Gastroesophageal sphincter (tissue), 4 donors: ENCODE measurements around the gene SIPA1L2. TPM values are rescaled to one million over a fixed set of nuclear protein-coding genes. Genes with fewer than 3 reads are reported as not detected.

Source experiments
- ATAC-seq: fragments of 150-250 bp; one replicate; pipeline ENCODE4 v1.9.1; 2016; ENCODE audit warnings: mild to moderate bottlenecking, moderate library complexity
- H3K27ac ChIP-seq, 4 donors: fragments of 200-600 bp; sonication (generic) in 3 of 4; 1 replicate in 3 of 4; 2 replicates in 1 of 4; pipeline ENCODE4 v1.5.1; 2016 to 2019
- H3K27me3 ChIP-seq: fragments of 200-600 bp; sonication (generic); one replicate; pipeline ENCODE4 v1.5.1; 2019
- H3K36me3 ChIP-seq, 2 donors: fragments of 200-600 bp; sonication (generic); one replicate each; pipeline ENCODE4 v1.5.1; 2019; ENCODE audit warnings: control low read depth in 1 of 2
- H3K4me1 ChIP-seq, 3 donors: fragments of 200-600 bp; sonication (generic); 1 replicate in 2 of 3; 2 replicates in 1 of 3; pipeline ENCODE4 v1.5.1; 2016 to 2019; ENCODE audit warnings: control low read depth in 2 of 3
- H3K4me3 ChIP-seq, 2 donors: fragments of 200-600 bp; sonication (generic); one replicate each; pipeline ENCODE4 v1.5.1; 2019; ENCODE audit warnings: mild to moderate bottlenecking in 1 of 2, moderate library complexity in 1 of 2
- H3K9me3 ChIP-seq, 3 donors: fragments of 200-600 bp; sonication (generic); one replicate each; pipeline ENCODE4 v1.5.1; 2017 to 2019; ENCODE audit warnings: control low read depth in 2 of 3
- CTCF ChIP-seq, 4 experiments: fragments of 200-600 bp in 2 of 4; fragments of 450-650 bp in 2 of 4; sonication (generic) in 1 of 4; IDR thresholded peaks; one replicate each; pipeline ENCODE4 v1.5.1; 2017 to 2019; ENCODE audit warnings: antibody characterized with exemption in 4 of 4, mild to moderate bottlenecking in 2 of 4, moderate library complexity in 2 of 4
- EP300 ChIP-seq: sonication (generic); formaldehyde crosslinking; IDR thresholded peaks from one replicate; pipeline ENCODE4 v1.6.1; 2017; ENCODE audit warnings: antibody characterized with exemption, mild to moderate bottlenecking
- POLR2A ChIP-seq, 2 donors: fragments of 450-650 bp; IDR thresholded peaks; one replicate each; pipeline ENCODE4 v1.6.1; 2017; ENCODE audit warnings: antibody characterized with exemption in 2 of 2, mild to moderate bottlenecking in 2 of 2, moderate library complexity in 1 of 2
- POLR2AphosphoS5 ChIP-seq: sonication (generic); formaldehyde crosslinking; IDR thresholded peaks from one replicate; pipeline ENCODE4 v1.6.1; 2017; ENCODE audit warnings: antibody characterized with exemption
- whole genome bisulfite sequencing, 2 donors: methylation state at CpG; one replicate each; pipeline ENCODE4 v1.1.5; 2018; ENCODE audit warnings: low coverage in 1 of 2; 5-methylcytosine and 5-hydroxymethylcytosine counted together
- total RNA-seq, 4 donors: library from RNA; depleted of rRNA; stranded (reverse); fragments of >200 nt; gene quantifications; one replicate each; pipeline ENCODE4 v1.1.0, GENCODE V29; 2016

The SIPA1L2 gene
- total RNA-seq, 4 donors from 2014 or later = 29.5 to 65.2 (median 32.6) TPM

DNA sequence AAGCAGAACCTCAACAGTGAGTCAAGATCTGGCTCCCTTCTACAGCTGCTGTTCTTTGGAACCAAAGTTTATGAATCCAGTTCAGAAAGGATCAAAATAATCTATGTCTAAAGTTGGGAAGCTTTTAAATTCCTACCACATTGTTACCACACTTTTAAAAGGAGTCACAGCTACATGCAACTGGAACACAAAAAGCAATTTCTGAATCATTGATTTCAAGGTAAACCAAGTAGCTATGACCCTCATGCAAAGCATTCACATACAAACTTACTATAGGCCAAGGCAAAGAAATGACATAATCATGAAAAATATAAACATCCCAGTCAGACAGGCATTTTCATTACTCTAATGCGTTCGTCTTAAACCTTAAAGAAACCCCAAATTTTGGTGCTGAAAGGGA is 3.5 kb downstream of the SIPA1L2 start:
- WGBS, 2 donors = 60 to 69% methylated on average over 2 of the region's 2 CpGs
- Histone ChIP-seq H3K36me3 (no peaks in the 10 kb centered on the region), H3K27me3 (no peaks in the 10 kb centered on the region), H3K27ac (no peak overlapping the region), H3K4me3 (no peak overlapping the region), H3K4me1 (peaks cover 0 to 66% (median 8%) of the 10 kb centered on the region in 3 donors), H3K9me3 (no peaks in the 10 kb centered on the region)
- no peak for ATAC-seq
- no peak for TF ChIP-seq EP300
- no peak for TF ChIP-seq CTCF (IDR thresholded peaks at IDR 0.05)
- TF ChIP-seq POLR2AphosphoS5 = no peak
- no peak for TF ChIP-seq POLR2A (IDR thresholded peaks at IDR 0.05)

GRCh38 chr1:232625319-232625868 is 4.5 kb downstream of the SIPA1L2 start:
- H3K27ac ChIP-seq = no peak overlapping the region
- H3K9me3 ChIP-seq = no peaks in the 10 kb centered on the region
- TF ChIP-seq POLR2A (IDR thresholded peaks at IDR 0.05) (no peak), CTCF (IDR thresholded peaks at IDR 0.05) (no peak), POLR2AphosphoS5 (no peak), EP300 (no peak)
- no peaks in the 10 kb centered on the region for H3K27me3 ChIP-seq
- no peak overlapping the region for H3K4me3 ChIP-seq
- no peak for ATAC-seq
- H3K36me3 ChIP-seq = no peaks in the 10 kb centered on the region
- H3K4me1 ChIP-seq = peaks cover 5 to 66% (median 8%) of the 10 kb centered on the region in 3 donors
- WGBS, 2 donors = 90% methylated on average over 11 of the region's 11 CpGs

DNA sequence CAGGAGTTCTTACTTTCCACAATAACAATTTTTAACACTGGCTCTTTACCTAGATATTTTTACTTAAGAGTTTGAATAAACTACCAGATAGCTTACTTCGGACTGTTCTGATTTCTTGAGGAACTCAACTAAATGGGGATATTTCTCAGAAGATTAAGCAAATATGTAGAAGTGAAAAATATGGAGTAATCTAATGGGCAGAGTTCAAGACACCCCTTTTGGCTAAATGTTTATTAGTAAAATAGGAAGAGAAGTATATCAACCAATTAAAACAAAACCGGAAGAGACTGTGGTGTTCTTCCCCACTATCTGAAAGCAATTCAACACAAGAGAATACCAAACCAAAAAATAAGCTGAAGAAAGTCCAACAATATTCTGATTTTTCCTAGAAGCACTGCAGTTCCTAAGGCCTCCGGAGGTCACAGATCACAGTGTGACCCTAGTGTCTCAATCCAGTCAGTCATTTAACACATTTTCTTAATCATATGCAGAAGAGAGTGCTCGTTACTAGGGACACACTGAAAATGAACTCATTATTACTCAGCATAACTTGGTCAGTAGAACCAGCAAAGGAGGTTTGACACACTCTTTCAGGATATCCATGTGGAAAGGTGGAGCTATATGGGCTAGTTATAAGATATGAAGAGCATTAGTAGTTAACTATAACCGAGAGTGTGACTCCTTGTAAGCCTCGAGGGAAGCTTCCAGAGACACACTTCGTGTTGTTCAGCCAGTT is 5.2 kb downstream of the SIPA1L2 start:
- H3K4me3 ChIP-seq = no peak overlapping the region
- H3K27me3 ChIP-seq = no peaks in the 10 kb centered on the region
- no peaks in the 10 kb centered on the region for H3K9me3 ChIP-seq
- H3K36me3 ChIP-seq = no peaks in the 10 kb centered on the region
- H3K27ac ChIP-seq = no peak overlapping the region
- TF ChIP-seq CTCF (IDR thresholded peaks at IDR 0.05) = no peak
- TF ChIP-seq EP300 = no peak
- no peak for TF ChIP-seq POLR2A (IDR thresholded peaks at IDR 0.05)
- no peak for TF ChIP-seq POLR2AphosphoS5
- WGBS, 2 donors = 64 to 74% methylated on average over 5 to 7 of the region's 7 CpGs
- peaks cover 5 to 73% (median 13%) of the 10 kb centered on the region in 3 donors for H3K4me1 ChIP-seq
- no peak for ATAC-seq

- H3K4me1 ChIP-seq = peaks cover 5 to 67% (median 15%) of the 10 kb centered on the region in 3 donors
These were observed 7.0 kb downstream of the SIPA1L2 start for GRCh38 chr1:232622981-232623380.

More at GRCh38 chr1:232622981-232623380, 7.0 kb downstream of the SIPA1L2 start:
- 53 to 100% methylated on average over 1 to 3 of the region's 8 CpGs for WGBS, 2 donors
- no peaks in the 10 kb centered on the region for H3K9me3 ChIP-seq
- H3K4me3 ChIP-seq = no peak overlapping the region
- no peaks in the 10 kb centered on the region for H3K27me3 ChIP-seq
- no peak for ATAC-seq
- no peak overlapping the region for H3K27ac ChIP-seq
- no peaks in the 10 kb centered on the region for H3K36me3 ChIP-seq
- TF ChIP-seq POLR2A (IDR thresholded peaks at IDR 0.05) (no peak), CTCF (IDR thresholded peaks at IDR 0.05) (no peak), EP300 (no peak), POLR2AphosphoS5 (no peak)
